NT2/D1 (cell line): Measurements from ENCODE around the gene KIRREL2.

Source experiments
- SUZ12 ChIP-seq: IDR thresholded peaks from 2 replicates; pipeline ENCODE4 v1.6.1; 2011; ENCODE audit not compliant: insufficient read length, insufficient read depth; ENCODE audit errors: extremely low read depth
- ZNF274 ChIP-seq: IDR thresholded peaks from 2 replicates; pipeline ENCODE4 v1.6.1; 2011; ENCODE audit warnings: mild to moderate bottlenecking, low read depth, low read length

GRCh38 chr19:35816262-35816661, 40.4 kb upstream of the KIRREL2 start:
- TF ChIP-seq ZNF274 (no peak), SUZ12 (no peak)
